Kidney epithelial cell (primary cell): ENCODE measurements around the gene ZBTB40. TPM values are rescaled to one million over a fixed set of nuclear protein-coding genes. Genes with fewer than 3 reads are reported as not detected.

Source experiments
- DNase-seq: peaks from one replicate; pipeline ENCODE4 v3.0.0-alpha.2; 2010; ENCODE audit warnings: low read depth
- H3K27me3 ChIP-seq: 2 replicates; pipeline ENCODE4 v1.6.0; 2011; ENCODE audit warnings: low read length; ENCODE audit not compliant: control insufficient read depth, insufficient read depth
- H3K36me3 ChIP-seq: 2 replicates; pipeline ENCODE4 v1.5.1; 2011; ENCODE audit warnings: low read length; ENCODE audit not compliant: control insufficient read depth, insufficient read depth
- H3K4me3 ChIP-seq: 2 replicates; pipeline ENCODE4 v1.5.1; 2011; ENCODE audit warnings: low read depth, mild to moderate bottlenecking, control low read depth, low read length
- CTCF ChIP-seq: IDR thresholded peaks from 2 replicates; pipeline ENCODE4 v1.5.1; 2011; ENCODE audit warnings: mild to moderate bottlenecking, moderate library complexity, low read length, control low read depth, inconsistent platforms; ENCODE audit not compliant: insufficient read depth, poor library complexity, severe bottlenecking
- total RNA-seq: library from RNA; depleted of rRNA; stranded (reverse); fragments of >200 nt; gene quantifications from 2 replicates; pipeline ENCODE4 v1.2.3, GENCODE V29; 2015

ZBTB40 gene
- total RNA-seq, 1 donor from 2014 or later: 16.3 TPM

GRCh38 chr1:22413799-22414198 lies 37.9 kb upstream of the ZBTB40 start:
- Histone ChIP-seq H3K27me3 (peaks cover 6% of the 10 kb centered on the region), H3K4me3 (no peak overlapping the region), H3K36me3 (no peaks in the 10 kb centered on the region)
- no peak for TF ChIP-seq CTCF
- DNase-seq: no peak

GRCh38 chr1:22414244-22414751 lies 37.4 kb upstream of the ZBTB40 start:
- no peak for TF ChIP-seq CTCF
- Histone ChIP-seq H3K27me3 (peaks cover 6% of the 10 kb centered on the region), H3K4me3 (no peak overlapping the region), H3K36me3 (no peaks in the 10 kb centered on the region)
- no peak for DNase-seq

- no peak for DNase-seq
- H3K36me3 ChIP-seq: no peaks in the 10 kb centered on the region
- H3K27me3 ChIP-seq: peaks cover 9% of the 10 kb centered on the region
- no peak for TF ChIP-seq CTCF
- H3K4me3 ChIP-seq: no peak overlapping the region
These were observed 36.2 kb upstream of the ZBTB40 start for GRCh38 chr1:22415489-22415888.

GRCh38 chr1:22416555-22417454 lies 34.8 kb upstream of the ZBTB40 start:
- no peak for DNase-seq
- no peak overlapping the region for H3K4me3 ChIP-seq
- H3K27me3 ChIP-seq: peaks cover 9% of the 10 kb centered on the region
- TF ChIP-seq CTCF: peak; percentile 93
- H3K36me3 ChIP-seq: no peaks in the 10 kb centered on the region

- H3K27me3 ChIP-seq: peaks cover 9% of the 10 kb centered on the region
- no peak for DNase-seq
- no peak overlapping the region for H3K4me3 ChIP-seq
- no peak for TF ChIP-seq CTCF
- H3K36me3 ChIP-seq: no peaks in the 10 kb centered on the region
These were observed 34.2 kb upstream of the ZBTB40 start for GRCh38 chr1:22417466-22417865.
